Liver (tissue), 9 donors: ENCODE measurements around the gene URB1. TPM values are rescaled to one million over a fixed set of nuclear protein-coding genes. Genes with fewer than 3 reads are reported as not detected.
"Not testable (repeated sequence)": the region's sequence is repeated elsewhere in the genome, so short reads cannot be mapped to it uniquely, and the experiment has no call there.

Experiments used
- DNase-seq: peaks from one replicate; pipeline ENCODE4 v3.0.0-alpha.2; 2017; ENCODE audit warnings: low spot score
- H3K27ac ChIP-seq, 2 donors: one replicate each; pipeline ENCODE4 v1.7.0; 2013; ENCODE audit warnings: inconsistent platforms in 2 of 2, low read length in 2 of 2, control low read depth in 1 of 2, low read depth in 1 of 2, mild to moderate bottlenecking in 1 of 2
- H3K27me3 ChIP-seq, 4 donors: one replicate each; pipeline versions ENCODE4 v1.6.1 to v1.7.0; 2013; ENCODE audit warnings: low read length in 3 of 4, inconsistent platforms in 1 of 4, mild to moderate bottlenecking in 1 of 4, moderate library complexity in 1 of 4; ENCODE audit not compliant: control insufficient read depth in 4 of 4, insufficient read depth in 4 of 4
- H3K36me3 ChIP-seq, 4 donors: one replicate each; pipeline versions ENCODE4 v1.6.1 to v1.7.0; 2013; ENCODE audit warnings: low read length in 3 of 4, mild to moderate bottlenecking in 3 of 4, low read depth in 1 of 4, moderate library complexity in 1 of 4; ENCODE audit not compliant: control insufficient read depth in 4 of 4, insufficient read depth in 3 of 4
- H3K4me1 ChIP-seq, 4 donors: one replicate each; pipeline versions ENCODE4 v1.6.1 to v1.7.0; 2013; ENCODE audit warnings: low read length in 3 of 4, mild to moderate bottlenecking in 3 of 4, moderate library complexity in 1 of 4; ENCODE audit not compliant: control insufficient read depth in 4 of 4, insufficient read depth in 4 of 4
- H3K4me3 ChIP-seq, 3 donors: one replicate each; pipeline versions ENCODE4 v1.6.1 to v1.7.0; 2013; ENCODE audit warnings: low read length in 3 of 3, control low read depth in 1 of 3, low read depth in 1 of 3, mild to moderate bottlenecking in 1 of 3
- H3K9ac ChIP-seq, 2 donors: one replicate each; pipeline ENCODE4 v1.7.0; 2013; ENCODE audit warnings: low read length in 2 of 2, mild to moderate bottlenecking in 2 of 2, moderate library complexity in 2 of 2, control low read depth in 1 of 2, low read depth in 1 of 2
- H3K9me3 ChIP-seq, 4 donors: one replicate each; pipeline versions ENCODE4 v1.6.1 to v1.7.0; 2013; ENCODE audit warnings: low read length in 3 of 4; ENCODE audit not compliant: control insufficient read depth in 4 of 4
- CTCF ChIP-seq: fragments of 150-350 bp; IDR thresholded peaks from 2 replicates; pipeline ENCODE4 v1.5.1; 2017; ENCODE audit warnings: improper control_type of control experiment, low read depth, low read length; ENCODE audit not compliant: missing input control
- FOXA1 ChIP-seq: IDR thresholded peaks from 2 replicates; pipeline ENCODE4 v1.6.1; 2016; ENCODE audit warnings: antibody characterized with exemption
- FOXA2 ChIP-seq: IDR thresholded peaks from 2 replicates; pipeline ENCODE4 v1.6.1; 2016; ENCODE audit warnings: antibody characterized with exemption
- JUND ChIP-seq, 2 donors: IDR thresholded peaks; 2 replicates each; pipeline ENCODE4 v1.6.1; 2016; ENCODE audit warnings: antibody characterized with exemption in 2 of 2
- RAD21 ChIP-seq, 2 donors: IDR thresholded peaks; 2 replicates each; pipeline ENCODE4 v1.6.1; 2016; ENCODE audit warnings: antibody characterized with exemption in 2 of 2, mild to moderate bottlenecking in 2 of 2
- REST ChIP-seq: IDR thresholded peaks from 2 replicates; pipeline ENCODE4 v1.6.1; 2016; ENCODE audit warnings: antibody characterized with exemption, mild to moderate bottlenecking
- WGBS: extraction: QIAGEN DNeasy Blood & Tissue Kit; methylation state at CpG from one replicate; pipeline ENCODE4 v1.1.7; 2013; 5-methylcytosine and 5-hydroxymethylcytosine counted together
- polyA plus RNA-seq, 2 donors: library from polyadenylated mRNA; stranded (reverse) in 1 of 2; unstranded in 1 of 2; fragments of 200-250 nt in 1 of 2; fragments of >200 nt in 1 of 2; fragmentation: Nextera tagmentation in 1 of 2; extraction: Ambion mirVana in 1 of 2; gene quantifications; one replicate each; pipeline versions ENCODE4 v1.2.1 to v1.2.3, GENCODE V29; 2013 to 2015
- total RNA-seq, 2 donors: library from RNA; depleted of rRNA; stranded (reverse); fragments of >200 nt; gene quantifications; one replicate each; pipeline ENCODE4 v1.2.3, GENCODE V29; 2014
- donor health status: healthy.
- donor health status: healthy.
- donor health status: healthy.
- donor health status: healthy.
- donor health status: healthy.

Gene URB1
- total and polyA plus RNA-seq, 4 donors = 2.8 to 14.5 (median 7.1) TPM

- TF ChIP-seq FOXA1 = no peak
- peaks cover 3 to 28% (median 15%) of the 10 kb centered on the region in 4 donors for H3K4me1 ChIP-seq
- H3K9ac ChIP-seq = no peak overlapping the region
- H3K9me3 ChIP-seq = no peaks in the 10 kb centered on the region
- 55% methylated on average over 4 of the region's 4 CpGs for WGBS
- DNase-seq = no peak
- no peaks in the 10 kb centered on the region for H3K27me3 ChIP-seq
- peaks cover 0 to 2% (median 0%) of the 10 kb centered on the region in 4 donors for H3K36me3 ChIP-seq
- no peak overlapping the region for H3K27ac ChIP-seq
- H3K4me3 ChIP-seq = peak overlapping the region; percentile 74 to 98 (median 95)
Measured at GRCh38 chr21:32391755-32392154, 1.1 kb downstream of the URB1 start.

DNA sequence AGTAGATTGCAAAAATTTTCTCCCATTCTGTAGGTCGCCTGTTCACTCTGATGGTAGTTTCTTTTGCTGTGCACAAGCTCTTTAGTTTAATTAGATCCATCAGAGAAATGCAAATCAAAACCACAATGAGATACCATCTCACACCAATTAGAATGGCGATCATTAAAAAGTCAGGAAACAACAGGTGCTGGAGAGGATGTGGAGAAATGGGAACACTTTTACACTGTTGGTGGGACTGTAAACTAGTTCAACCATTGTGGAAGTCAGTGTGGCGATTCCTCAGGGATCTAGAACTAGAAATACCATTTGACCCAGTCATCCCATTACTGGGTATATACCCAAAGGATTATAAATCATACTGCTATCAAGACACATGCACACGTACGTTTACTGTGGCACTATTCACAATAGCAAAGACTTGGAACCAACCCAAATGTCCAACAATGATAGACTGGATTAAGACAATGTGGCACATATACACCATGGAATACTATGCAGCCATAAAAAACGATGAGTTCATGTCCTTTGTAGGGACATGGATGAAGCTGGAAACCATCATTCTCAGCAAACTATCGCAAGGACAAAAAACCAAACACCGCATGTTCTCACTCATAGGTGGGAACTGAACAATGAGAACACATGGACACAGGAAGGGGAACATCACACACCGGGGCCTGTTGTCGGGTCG lies 2.1 kb downstream of the URB1 start:
- not testable (repeated sequence) for H3K4me3 ChIP-seq, H3K27ac ChIP-seq, H3K9me3 ChIP-seq, H3K9ac ChIP-seq, DNase-seq, H3K27me3 ChIP-seq, H3K36me3 ChIP-seq
- peaks cover 3 to 35% (median 18%) of the 10 kb centered on the region in 4 donors for H3K4me1 ChIP-seq
- WGBS = 94% methylated on average over 9 of the region's 11 CpGs

DNA sequence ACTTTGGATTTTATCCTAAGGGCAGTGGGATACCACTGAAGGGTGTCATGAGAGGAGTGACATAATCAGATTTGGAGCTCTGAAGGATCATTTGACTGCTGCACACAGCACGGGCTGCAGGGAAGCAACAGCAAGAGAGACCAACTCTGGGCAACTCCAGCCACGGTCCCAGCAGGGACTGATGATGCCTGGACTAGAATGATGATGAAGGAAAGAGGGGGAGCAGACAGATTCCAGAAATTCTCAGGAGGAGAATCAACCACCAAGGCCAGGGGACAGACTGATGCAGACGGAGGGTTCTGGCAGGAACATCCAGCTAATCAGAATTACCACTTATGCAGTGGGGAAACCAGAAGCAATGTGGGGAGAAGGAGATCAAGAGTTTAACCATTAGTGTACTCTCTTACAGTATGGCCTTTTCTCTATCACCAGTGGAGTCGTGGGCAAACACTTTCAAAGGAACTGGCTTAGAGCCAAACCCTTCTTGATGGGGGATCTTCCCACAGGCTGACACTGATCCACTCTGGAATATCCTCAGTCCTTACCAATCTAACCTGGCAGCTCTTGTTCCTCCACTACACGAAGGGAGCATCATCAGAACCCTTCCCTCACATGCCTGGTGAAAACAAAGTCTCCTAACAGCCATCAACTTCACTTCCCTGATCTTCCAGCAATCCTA lies 3.3 kb downstream of the URB1 start:
- Histone ChIP-seq H3K9me3 (no peaks in the 10 kb centered on the region), H3K9ac (no peak overlapping the region), H3K4me1 (peaks cover 3 to 35% (median 18%) of the 10 kb centered on the region in 4 donors), H3K27ac (no peak overlapping the region), H3K27me3 (no peaks in the 10 kb centered on the region), H3K36me3 (peaks cover 0 to 2% (median under 1%) of the 10 kb centered on the region in 4 donors), H3K4me3 (no peak overlapping the region)
- WGBS = 83% methylated on average over 5 of the region's 5 CpGs
- no peak for DNase-seq
- TF ChIP-seq REST (no peak), FOXA2 (no peak)

GRCh38 chr21:32388306-32388705 lies 4.5 kb downstream of the URB1 start:
- 91% methylated on average over 9 of the region's 9 CpGs for WGBS
- Histone ChIP-seq H3K4me3 (no peak overlapping the region), H3K36me3 (peaks cover 2 to 12% (median 6%) of the 10 kb centered on the region in 4 donors), H3K4me1 (peaks cover 3 to 24% (median 12%) of the 10 kb centered on the region in 4 donors), H3K9ac (no peak overlapping the region), H3K27ac (no peak overlapping the region), H3K27me3 (no peaks in the 10 kb centered on the region), H3K9me3 (no peaks in the 10 kb centered on the region)
- TF ChIP-seq FOXA2 = no peak
- TF ChIP-seq CTCF = no peak
- no peak for TF ChIP-seq RAD21 (IDR thresholded peaks at IDR 0.05)
- TF ChIP-seq REST = no peak
- TF ChIP-seq JUND (IDR thresholded peaks at IDR 0.05) = no peak
- DNase-seq = no peak
